GM12878 (cell line): ENCODE data around the gene GALC. TPM values are rescaled to one million over a fixed set of nuclear protein-coding genes. Genes with fewer than 3 reads are reported as not detected.

Experiments used
- EZH2 ChIP-seq: IDR thresholded peaks from 2 replicates; pipeline ENCODE4 v1.6.1; 2012; ENCODE audit warnings: low read depth, mild to moderate bottlenecking, control low read depth, inconsistent platforms, low read length, borderline replicate concordance; ENCODE audit not compliant: control insufficient read depth
- KAT2A ChIP-seq: conservative IDR thresholded peaks from 2 replicates; pipeline ENCODE4 v1.6.1; 2011; ENCODE audit warnings: low read depth, low read length; ENCODE audit not compliant: control insufficient read depth
- MEF2B ChIP-seq: fragments of 450-650 bp; IDR thresholded peaks from 2 replicates; pipeline ENCODE4 v1.6.1; 2018; ENCODE audit warnings: mild to moderate bottlenecking, moderate library complexity; ENCODE audit not compliant: partially characterized antibody, poor library complexity, severe bottlenecking
- POLR2A ChIP-seq: IDR thresholded peaks from 2 replicates; pipeline ENCODE4 v1.6.1; 2011; ENCODE audit warnings: low read depth, mild to moderate bottlenecking, low read length
- RB1 ChIP-seq: fragments of 450-650 bp; formaldehyde crosslinking; IDR thresholded peaks from 2 replicates; pipeline ENCODE4 v1.6.1; 2017; ENCODE audit warnings: mild to moderate bottlenecking, borderline replicate concordance
- SMC3 ChIP-seq: IDR thresholded peaks from 2 replicates; pipeline ENCODE4 v1.6.1; 2011; ENCODE audit warnings: low read length, improper control_type of control experiment, borderline replicate concordance
- SUPT20H ChIP-seq: IDR thresholded peaks from 2 replicates; pipeline ENCODE4 v1.6.1; 2011; ENCODE audit warnings: low read depth, mild to moderate bottlenecking, low read length, moderate library complexity, borderline replicate concordance; ENCODE audit not compliant: control insufficient read depth
- ZSCAN29 ChIP-seq: fragments of 450-650 bp; IDR thresholded peaks from 2 replicates; pipeline ENCODE4 v1.6.1; 2017; ENCODE audit warnings: mild to moderate bottlenecking, moderate library complexity
- ZZZ3 ChIP-seq: IDR thresholded peaks from 2 replicates; pipeline ENCODE4 v1.6.1; 2011; ENCODE audit warnings: low read depth; ENCODE audit not compliant: control insufficient read depth, insufficient read length
- polyA plus RNA-seq, 11 experiments: library from polyadenylated mRNA; depleted of rRNA in 4 of 11; unstranded in 6 of 11; stranded (reverse) in 5 of 11; fragments of >200 nt; fragmentation: Nextera tagmentation in 4 of 11; fragmentation: Illumina TruSeq in 1 of 11; extraction: Ambion mirVana in 4 of 11; extraction: Trizol in 1 of 11; gene quantifications; 1 replicate in 1 of 11; 2 replicates in 10 of 11; pipeline versions ENCODE4 v1.2.1 to v1.2.3, GENCODE V29; 2011 to 2016; ENCODE audit warnings: inconsistent platforms in 2 of 11, missing spikeins in 2 of 11, low read depth in 1 of 11
- total RNA-seq, 4 experiments: library from RNA; depleted of rRNA in 3 of 4; stranded (reverse); fragments of >200 nt in 3 of 4; fragmentation: Illumina TruSeq in 1 of 4; extraction: Trizol in 1 of 4; gene quantifications; 2 replicates each; pipeline versions ENCODE4 v1.2.1 to v1.2.3, GENCODE V29; 2013 to 2021
- TF ChIP-seq, protein P1 (sequence below): fragments of 450-650 bp; IDR thresholded peaks from 2 replicates; pipeline ENCODE4 v1.6.1; 2017; ENCODE audit warnings: low read depth, mild to moderate bottlenecking, moderate library complexity
- TF ChIP-seq, protein P2 (sequence below): IDR thresholded peaks from 2 replicates; pipeline ENCODE4 v1.6.1; 2011; ENCODE audit warnings: borderline replicate concordance, low read depth, mild to moderate bottlenecking, moderate library complexity, low read length; ENCODE audit not compliant: insufficient read depth, poor library complexity, severe bottlenecking

GALC gene
- total and polyA plus RNA-seq, 10 of the 15 experiments (the other 5 are each of a cell fraction or from before 2014, with no cell fraction given) = 1.3 to 14.0 (median 4.5) TPM

DNA sequence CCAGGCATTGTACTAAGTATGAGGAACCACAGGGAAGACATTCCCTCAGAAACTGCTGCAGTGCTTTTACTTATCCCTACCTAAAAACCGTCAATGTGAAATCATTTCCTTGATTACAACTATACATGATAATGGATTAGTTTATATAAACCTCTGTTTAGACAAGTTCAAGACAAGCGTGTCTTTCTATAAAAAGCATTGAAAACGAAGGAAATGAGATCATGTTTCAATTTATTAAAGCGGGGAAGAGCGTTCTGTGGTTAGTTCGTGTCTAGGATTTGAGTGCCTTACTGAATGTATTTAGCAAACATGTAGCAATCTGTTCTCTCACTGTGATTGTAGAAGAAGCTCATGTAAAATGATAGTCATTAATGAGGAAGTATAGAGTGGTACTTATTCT lies 37.5 kb downstream of the GALC start (continued):
- TF ChIP-seq, protein P1, sequence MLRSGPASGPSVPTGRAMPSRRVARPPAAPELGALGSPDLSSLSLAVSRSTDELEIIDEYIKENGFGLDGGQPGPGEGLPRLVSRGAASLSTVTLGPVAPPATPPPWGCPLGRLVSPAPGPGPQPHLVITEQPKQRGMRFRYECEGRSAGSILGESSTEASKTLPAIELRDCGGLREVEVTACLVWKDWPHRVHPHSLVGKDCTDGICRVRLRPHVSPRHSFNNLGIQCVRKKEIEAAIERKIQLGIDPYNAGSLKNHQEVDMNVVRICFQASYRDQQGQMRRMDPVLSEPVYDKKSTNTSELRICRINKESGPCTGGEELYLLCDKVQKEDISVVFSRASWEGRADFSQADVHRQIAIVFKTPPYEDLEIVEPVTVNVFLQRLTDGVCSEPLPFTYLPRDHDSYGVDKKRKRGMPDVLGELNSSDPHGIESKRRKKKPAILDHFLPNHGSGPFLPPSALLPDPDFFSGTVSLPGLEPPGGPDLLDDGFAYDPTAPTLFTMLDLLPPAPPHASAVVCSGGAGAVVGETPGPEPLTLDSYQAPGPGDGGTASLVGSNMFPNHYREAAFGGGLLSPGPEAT = no peak
- no peak for TF ChIP-seq ZSCAN29
- TF ChIP-seq SMC3 = no peak
- TF ChIP-seq MEF2B = no peak
- TF ChIP-seq ZZZ3 = no peak
- no peak for TF ChIP-seq RB1
- no peak for TF ChIP-seq POLR2A
- TF ChIP-seq KAT2A = no peak
- no peak for TF ChIP-seq EZH2
- no peak for TF ChIP-seq SUPT20H
- TF ChIP-seq, protein P2, sequence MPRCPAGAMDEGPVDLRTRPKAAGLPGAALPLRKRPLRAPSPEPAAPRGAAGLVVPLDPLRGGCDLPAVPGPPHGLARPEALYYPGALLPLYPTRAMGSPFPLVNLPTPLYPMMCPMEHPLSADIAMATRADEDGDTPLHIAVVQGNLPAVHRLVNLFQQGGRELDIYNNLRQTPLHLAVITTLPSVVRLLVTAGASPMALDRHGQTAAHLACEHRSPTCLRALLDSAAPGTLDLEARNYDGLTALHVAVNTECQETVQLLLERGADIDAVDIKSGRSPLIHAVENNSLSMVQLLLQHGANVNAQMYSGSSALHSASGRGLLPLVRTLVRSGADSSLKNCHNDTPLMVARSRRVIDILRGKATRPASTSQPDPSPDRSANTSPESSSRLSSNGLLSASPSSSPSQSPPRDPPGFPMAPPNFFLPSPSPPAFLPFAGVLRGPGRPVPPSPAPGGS = no peak
